T-cell (primary cell): ENCODE data around the gene NDUFS6. TPM values are rescaled to one million over a fixed set of nuclear protein-coding genes. Genes with fewer than 3 reads are reported as not detected.

Experiments
- ATAC-seq, 4 experiments: fragments of 200-7000 bp in 3 of 4; fragments of 150-1000 bp in 1 of 4; cut with Tn5 transposase; replicated peaks in 1 of 4; 1 replicate in 3 of 4; 2 replicates in 1 of 4; pipeline ENCODE4 v1.10.0; 2021; ENCODE audit warnings: moderate library complexity in 3 of 4, mild to moderate bottlenecking in 2 of 4, moderate number of reproducible peaks in 1 of 4
- CTCF ChIA-PET, 2 donors: fragments of 300-600 bp; sonication (Branson Sonifier 250); formaldehyde crosslinking; loops; one replicate each; lab custom pipeline; 2022; ENCODE audit warnings: antibody characterized with exemption in 2 of 2; lab: Charles Lee
- POLR2A ChIA-PET, 2 donors: fragments of 300-600 bp; sonication (Branson Sonifier 250); formaldehyde crosslinking; loops; one replicate each; lab custom pipeline; 2022; ENCODE audit warnings: antibody characterized with exemption in 2 of 2; lab: Charles Lee
- DNase-seq, 35 experiments: peaks; one replicate each; pipeline versions ENCODE4 v3.0.0 to v3.0.0-alpha.2; 2013 to 2023
- H3K27ac ChIP-seq: one replicate; pipeline ENCODE4 v1.5.1; 2013; ENCODE audit warnings: low read length
- H3K27me3 ChIP-seq, 2 experiments: replicated peaks in 1 of 2; 1 replicate in 1 of 2; 2 replicates in 1 of 2; pipeline versions ENCODE4 v1.6.1 to v1.7.0; 2013; ENCODE audit warnings: low read length in 1 of 2, mixed read lengths in 1 of 2; ENCODE audit not compliant: control insufficient read depth in 2 of 2, insufficient read depth in 2 of 2; ENCODE audit errors: extremely low read depth in 1 of 2
- H3K36me3 ChIP-seq, 2 donors: 1 replicate in 1 of 2; 2 replicates in 1 of 2; pipeline versions ENCODE4 v1.6.1 to v1.7.0; 2013; ENCODE audit warnings: low read length in 1 of 2; ENCODE audit not compliant: control insufficient read depth in 2 of 2, insufficient read depth in 1 of 2; ENCODE audit errors: extremely low read depth in 1 of 2
- H3K4me1 ChIP-seq, 2 experiments: 1 replicate in 1 of 2; 2 replicates in 1 of 2; pipeline versions ENCODE4 v1.6.1 to v1.7.0; 2013; ENCODE audit warnings: low read length in 2 of 2, mixed read lengths in 1 of 2; ENCODE audit not compliant: insufficient read depth in 2 of 2, control insufficient read depth in 1 of 2; ENCODE audit errors: extremely low read depth in 1 of 2
- H3K4me3 ChIP-seq, 2 donors: 1 replicate in 1 of 2; 2 replicates in 1 of 2; pipeline versions ENCODE4 v1.5.1 to v1.7.0; 2013; ENCODE audit warnings: mild to moderate bottlenecking in 2 of 2, low read length in 1 of 2, moderate library complexity in 1 of 2; ENCODE audit not compliant: control insufficient read depth in 1 of 2; ENCODE audit errors: extremely low read depth in 1 of 2
- H3K9me3 ChIP-seq: 2 replicates; pipeline ENCODE4 v1.7.0; 2013
- H3K27ac Mint-ChIP-seq, 2 donors: one replicate each; pipeline ENCODE4 v1.8.0; 2020 to 2021; ENCODE audit warnings: mild to moderate bottlenecking in 2 of 2, mixed read lengths in 2 of 2
- H3K27me3 Mint-ChIP-seq, 2 donors: one replicate each; pipeline ENCODE4 v1.8.0; 2021 to 2022; ENCODE audit warnings: mixed read lengths in 2 of 2
- H3K36me3 Mint-ChIP-seq: one replicate; pipeline ENCODE4 v1.8.0; 2021; ENCODE audit warnings: mixed read lengths
- H3K4me1 Mint-ChIP-seq, 3 donors: one replicate each; pipeline ENCODE4 v1.8.0; 2020 to 2022; ENCODE audit warnings: mixed read lengths in 3 of 3, mild to moderate bottlenecking in 1 of 3
- H3K4me3 Mint-ChIP-seq, 3 donors: one replicate each; pipeline ENCODE4 v1.8.0; 2020 to 2022; ENCODE audit warnings: mild to moderate bottlenecking in 3 of 3, mixed read lengths in 3 of 3, moderate library complexity in 3 of 3
- H3K9me3 Mint-ChIP-seq, 3 donors: one replicate each; pipeline ENCODE4 v1.8.0; 2020 to 2022; ENCODE audit warnings: mixed read lengths in 3 of 3
- WGBS: methylation state at CpG from one replicate; pipeline ENCODE4 v1.1.5; 2013; ENCODE audit warnings: missing lambda C conversion rate; ENCODE audit not compliant: insufficient coverage; 5-methylcytosine and 5-hydroxymethylcytosine counted together
- total RNA-seq, 35 experiments: library from RNA in 6 of 35; stranded (reverse) in 6 of 35; fragments of 120-200 nt in 1 of 35; gene quantifications; one replicate each; pipeline versions ENCODE4 v1.2.1 to v1.2.4 and lab custom pipeline; 2013 to 2026

The NDUFS6 gene
- total RNA-seq, 5 donors from 2014 or later (not counting 1 experiment from before 2014, with no cell fraction given), result 16.4 to 21.7 (median 18.8) TPM

DNA sequence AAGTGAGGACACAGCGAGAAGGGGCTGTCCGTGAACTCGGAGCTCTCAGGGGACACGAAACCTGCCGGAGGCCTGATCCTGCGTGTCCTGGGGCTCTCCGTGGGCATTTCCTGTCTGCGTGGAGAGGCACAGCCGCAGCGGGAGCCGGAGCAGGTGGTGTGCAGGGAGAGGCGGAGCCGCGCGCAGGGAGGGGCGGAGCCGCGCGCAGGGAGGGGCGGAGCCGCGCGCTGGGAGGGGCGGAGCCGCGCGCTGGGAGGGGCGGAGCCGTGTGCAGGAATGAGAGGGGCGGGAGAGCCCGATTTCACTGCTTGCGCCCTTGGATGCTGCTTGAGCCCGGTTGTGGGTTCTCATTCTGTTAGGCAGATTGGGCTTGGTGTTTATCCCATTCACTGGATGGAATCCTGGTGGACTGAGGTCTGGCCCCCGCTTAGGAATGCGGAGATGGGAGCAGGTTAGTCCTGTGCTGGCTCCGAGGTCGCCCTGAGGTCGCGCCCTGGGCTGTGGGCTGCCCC lies 26.7 kb downstream of the NDUFS6 start:
- Mint-ChIP-seq H3K9me3 (no peaks in the 10 kb centered on the region), H3K4me3 (peak overlapping the region in 2 of 3 donors; percentile 44 to 52), H3K27me3 (no peaks in the 10 kb centered on the region), H3K36me3 (peaks cover 19% of the 10 kb centered on the region), H3K27ac (no peak overlapping the region), H3K4me1 (no peaks in the 10 kb centered on the region)
- H3K36me3 ChIP-seq, result peaks cover 2 to 4% of the 10 kb centered on the region in 2 donors
- WGBS, result 74% methylated on average over 20 of the region's 39 CpGs
- peak in 14 of 35 experiments; percentile 4 to 36 (median 12) for DNase-seq
- H3K4me3 ChIP-seq, result no peak overlapping the region
- ChIA-PET POLR2A (no interaction called here), CTCF (no interaction called here)
- H3K9me3 ChIP-seq, result no peaks in the 10 kb centered on the region
- peak; percentile 57 to 82 (median 75) for ATAC-seq
- peaks cover 0 to 7% of the 10 kb centered on the region in 2 experiments for H3K27me3 ChIP-seq
- H3K27ac ChIP-seq, result no peak overlapping the region
- H3K4me1 ChIP-seq, result peaks cover 0 to 3% of the 10 kb centered on the region in 2 experiments

DNA sequence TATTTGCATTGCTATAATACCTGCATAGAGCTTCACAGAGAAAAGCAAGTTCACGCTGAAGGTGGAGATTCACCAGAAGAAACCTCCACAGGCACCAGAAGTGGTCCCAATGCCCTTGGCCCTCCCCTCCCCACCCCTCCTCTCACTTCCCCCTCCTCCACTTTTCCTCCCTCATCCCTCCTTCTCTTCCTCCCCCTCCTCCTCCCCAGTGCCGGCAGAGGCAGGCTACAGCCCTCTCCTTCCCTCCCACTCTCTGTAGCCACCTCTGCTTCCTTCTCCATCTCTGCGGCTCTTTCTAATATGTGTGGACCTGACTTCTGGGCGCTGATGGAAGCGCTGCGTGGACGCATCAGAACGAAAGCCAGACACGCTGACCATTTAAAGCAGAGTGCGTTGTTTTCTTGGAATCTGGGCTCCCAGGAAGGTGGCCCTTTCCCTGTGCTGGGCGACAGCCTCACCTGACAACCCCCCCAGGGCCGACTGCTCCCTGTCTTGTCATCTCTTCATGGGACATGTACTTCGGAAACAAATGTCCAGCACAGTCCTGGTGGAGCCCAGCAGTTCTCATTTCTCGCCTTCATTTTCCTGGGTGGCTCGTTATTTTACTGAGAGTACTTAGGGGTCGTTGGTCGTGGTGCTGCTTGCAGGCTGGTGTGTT lies 29.5 kb downstream of the NDUFS6 start:
- no peak for ATAC-seq
- 79% methylated on average over 15 of the region's 17 CpGs for WGBS
- H3K4me3 Mint-ChIP-seq, result no peak overlapping the region
- peaks cover 11% of the 10 kb centered on the region for H3K36me3 Mint-ChIP-seq
- Histone ChIP-seq H3K27me3 (peaks cover 0 to 24% of the 10 kb centered on the region in 2 experiments), H3K27ac (no peak overlapping the region), H3K36me3 (peaks cover 0 to under 1% of the 10 kb centered on the region in 2 donors), H3K4me3 (no peak overlapping the region), H3K9me3 (no peaks in the 10 kb centered on the region), H3K4me1 (peaks cover 0 to 3% of the 10 kb centered on the region in 2 experiments)
- POLR2A ChIA-PET, result no interaction called here
- H3K4me1 Mint-ChIP-seq, result no peaks in the 10 kb centered on the region
- H3K27ac Mint-ChIP-seq, result no peak overlapping the region
- H3K9me3 Mint-ChIP-seq, result no peaks in the 10 kb centered on the region
- DNase-seq, result no peak
- CTCF ChIA-PET, result no interaction called here
- peaks cover 0 to 5% of the 10 kb centered on the region in 2 donors for H3K27me3 Mint-ChIP-seq

DNA sequence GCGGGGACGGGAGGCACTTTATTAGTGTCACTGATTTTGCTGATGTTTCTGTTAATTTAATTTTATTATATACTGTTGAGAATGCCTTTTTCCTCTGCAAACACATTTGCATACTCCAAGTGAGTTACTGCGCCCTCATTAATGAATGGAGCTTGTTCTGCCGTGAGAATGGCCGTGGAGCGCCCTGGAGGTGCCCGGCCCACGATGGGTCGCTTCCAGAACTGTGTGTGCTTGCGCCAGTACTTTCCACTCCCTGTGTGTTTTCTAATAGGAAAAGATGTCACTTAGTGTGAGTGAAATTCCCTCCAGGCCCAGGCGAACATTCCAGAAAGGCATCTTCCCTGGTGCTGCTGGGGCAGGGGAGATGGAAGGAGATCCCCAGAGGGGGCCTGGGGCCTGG lies 30.1 kb downstream of the NDUFS6 start:
- Mint-ChIP-seq H3K4me3 (no peak overlapping the region), H3K36me3 (peaks cover 6% of the 10 kb centered on the region), H3K27me3 (peaks cover 0 to 5% of the 10 kb centered on the region in 2 donors), H3K9me3 (no peaks in the 10 kb centered on the region), H3K4me1 (no peaks in the 10 kb centered on the region), H3K27ac (no peak overlapping the region)
- CTCF ChIA-PET, result no interaction called here
- H3K4me3 ChIP-seq, result no peak overlapping the region
- peaks cover 0 to 3% of the 10 kb centered on the region in 2 experiments for H3K4me1 ChIP-seq
- 100% methylated on average over 1 of the region's 11 CpGs for WGBS
- H3K27ac ChIP-seq, result no peak overlapping the region
- no peak for ATAC-seq
- H3K27me3 ChIP-seq, result peaks cover 0 to 25% of the 10 kb centered on the region in 2 experiments
- H3K36me3 ChIP-seq, result no peaks in the 10 kb centered on the region
- no peak for DNase-seq
- no peaks in the 10 kb centered on the region for H3K9me3 ChIP-seq
- POLR2A ChIA-PET, result no interaction called here

DNA sequence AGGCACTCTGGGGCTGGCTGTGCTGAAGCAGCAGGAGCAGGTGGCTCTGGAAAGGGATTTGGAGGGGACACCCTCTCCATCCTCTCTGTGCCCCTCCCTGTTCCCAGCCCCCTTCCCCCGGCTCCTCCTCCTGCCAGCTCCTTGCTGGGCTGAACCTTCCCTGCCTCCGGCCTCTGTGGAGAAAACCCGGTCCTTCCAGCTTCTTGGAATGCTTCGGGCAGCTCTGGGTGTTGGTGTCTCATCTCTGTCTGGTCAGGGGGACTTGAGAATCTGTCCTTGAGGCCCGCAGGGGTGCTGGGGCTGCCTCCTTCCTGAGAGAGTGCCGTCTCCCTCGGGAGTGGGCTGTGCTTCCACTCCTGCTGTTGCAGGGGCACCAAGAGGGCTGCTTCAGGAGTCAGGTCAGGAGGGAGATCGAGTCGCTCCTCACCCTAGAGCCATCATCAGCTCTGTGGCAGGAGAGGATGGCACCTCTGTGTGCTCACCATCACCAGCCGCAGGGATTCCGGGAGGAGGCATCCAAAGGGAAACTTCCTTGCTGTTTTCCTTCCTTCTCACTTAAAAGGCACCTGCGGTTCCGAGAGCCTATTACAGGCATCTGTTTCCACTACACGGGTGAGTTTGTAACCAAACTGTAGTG lies 30.6 kb downstream of the NDUFS6 start:
- Histone ChIP-seq H3K27ac (no peak overlapping the region), H3K9me3 (no peaks in the 10 kb centered on the region), H3K27me3 (peaks cover 0 to 31% of the 10 kb centered on the region in 2 experiments), H3K36me3 (no peaks in the 10 kb centered on the region), H3K4me3 (no peak overlapping the region), H3K4me1 (peaks cover 0 to 3% of the 10 kb centered on the region in 2 experiments)
- Mint-ChIP-seq H3K4me3 (no peak overlapping the region), H3K4me1 (no peaks in the 10 kb centered on the region), H3K36me3 (peaks cover 6% of the 10 kb centered on the region), H3K9me3 (no peaks in the 10 kb centered on the region), H3K27ac (no peak overlapping the region), H3K27me3 (peaks cover 0 to 5% of the 10 kb centered on the region in 2 donors)
- no peak for ATAC-seq
- ChIA-PET CTCF (interaction anchor here in 1 of 2 donors (0.6 kb wide), 1 partner anchor 73 kb away, joined by 4 read pairs; no protein-coding TSS in a partner anchor), POLR2A (no interaction called here)
- 35% methylated on average over 7 of the region's 14 CpGs for WGBS
- DNase-seq, result no peak

DNA sequence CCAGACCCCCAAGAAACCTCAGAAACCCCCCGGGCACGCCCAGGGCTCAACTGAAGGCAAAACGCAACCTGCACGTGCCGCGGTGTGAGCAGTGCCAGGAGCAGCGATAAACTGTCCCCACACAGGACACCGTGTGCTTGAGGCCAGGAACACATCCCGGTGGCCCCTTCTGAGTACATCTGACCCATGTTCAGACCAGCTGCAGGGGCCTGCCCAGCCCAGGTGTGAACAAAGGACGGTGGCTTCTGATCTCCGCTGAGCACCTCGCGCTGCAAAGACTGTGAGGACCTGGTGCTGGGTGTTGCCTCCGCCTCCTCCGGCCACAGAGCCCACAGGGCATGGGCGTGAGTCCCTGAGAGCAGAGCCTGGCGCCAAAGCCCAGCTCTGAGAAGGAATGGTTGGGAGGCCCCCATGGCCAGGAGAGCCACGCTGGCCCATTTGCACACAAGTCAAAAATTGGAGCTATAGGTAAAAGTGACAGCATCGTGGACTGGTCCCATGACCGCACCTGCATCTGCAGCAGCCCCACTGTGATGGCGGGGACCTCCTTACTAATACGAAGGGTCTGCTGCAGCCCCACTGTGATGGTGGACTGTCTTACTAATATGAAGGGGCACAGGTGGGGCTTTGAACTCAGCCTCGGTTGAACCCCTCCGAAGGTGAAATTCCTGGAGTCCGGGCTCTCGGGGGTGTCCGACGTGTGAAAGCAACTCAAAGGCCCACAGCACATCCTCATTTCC lies 31.5 kb downstream of the NDUFS6 start:
- H3K36me3 Mint-ChIP-seq, result peaks cover 2% of the 10 kb centered on the region
- no peaks in the 10 kb centered on the region for H3K9me3 Mint-ChIP-seq
- Histone ChIP-seq H3K36me3 (no peaks in the 10 kb centered on the region), H3K9me3 (no peaks in the 10 kb centered on the region), H3K27ac (no peak overlapping the region), H3K4me1 (peaks cover 0 to 3% of the 10 kb centered on the region in 2 experiments), H3K27me3 (peaks cover 0 to 39% of the 10 kb centered on the region in 2 experiments), H3K4me3 (no peak overlapping the region)
- H3K4me1 Mint-ChIP-seq, result no peaks in the 10 kb centered on the region
- ChIA-PET POLR2A (no interaction called here), CTCF (interaction anchor here in 1 of 2 donors (0.6 kb wide), 1 partner anchor 74 kb away, joined by 4 read pairs; no protein-coding TSS in a partner anchor)
- peaks cover 0 to 5% of the 10 kb centered on the region in 2 donors for H3K27me3 Mint-ChIP-seq
- no peak overlapping the region for H3K27ac Mint-ChIP-seq
- 74% methylated on average over 18 of the region's 28 CpGs for WGBS
- no peak overlapping the region for H3K4me3 Mint-ChIP-seq
- ATAC-seq (no peak), DNase-seq (no peak)
